ENCODE measurements around the gene ZNF226. TPM values are rescaled to one million over a fixed set of nuclear protein-coding genes. Genes with fewer than 3 reads are reported as not detected.
"Not testable (repeated sequence)": the region's sequence is repeated elsewhere in the genome, so short reads cannot be mapped to it uniquely, and the experiment has no call there.

ZNF226 gene
- total and polyA plus RNA-seq, 9 of the 15 experiments (the other 6 are each of a cell fraction or from before 2014, with no cell fraction given): 6.2 to 19.4 (median 9.3) TPM

DNA sequence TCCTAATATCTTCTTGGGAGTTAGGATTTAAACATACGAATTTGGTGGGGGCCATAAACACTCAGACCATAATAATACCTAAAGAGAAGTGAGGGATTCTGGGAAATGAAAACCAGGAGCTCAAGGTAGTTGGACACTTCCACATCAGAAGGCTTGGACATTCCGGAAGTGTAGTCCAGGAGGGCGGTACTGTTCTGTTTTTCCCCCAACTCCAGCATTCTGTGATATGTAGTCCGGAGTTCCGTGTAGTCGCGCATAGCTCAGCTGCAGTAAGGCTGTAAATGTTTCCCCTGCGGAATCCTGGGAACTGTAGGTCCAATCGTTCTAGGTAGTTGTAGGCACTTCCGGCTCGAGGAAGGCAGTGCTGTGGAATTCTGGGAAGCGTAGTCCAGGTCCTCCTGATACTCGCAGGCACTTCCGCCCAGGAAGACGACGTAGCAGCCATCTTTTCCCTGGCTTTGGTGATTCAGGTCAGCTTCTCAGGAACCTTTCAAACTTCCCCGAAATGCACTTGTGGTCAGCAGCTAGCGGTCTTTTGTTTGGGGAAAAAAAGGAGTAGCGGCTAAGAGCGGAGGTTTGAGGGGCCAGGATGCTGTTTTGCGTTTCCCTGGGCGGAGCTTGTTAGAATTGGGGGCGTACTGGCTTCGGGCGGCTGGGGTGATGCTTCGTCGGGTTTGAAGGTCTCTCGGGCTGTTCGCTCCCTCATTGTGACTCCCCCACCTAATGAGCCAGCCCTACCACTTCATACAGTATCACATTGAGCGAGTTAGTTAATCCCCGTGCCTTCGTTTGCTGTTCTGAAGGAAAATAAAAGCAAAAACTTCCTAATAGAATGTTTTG is at the start of gene ZNF226 (continued):
- TF ChIP-seq, protein P1, sequence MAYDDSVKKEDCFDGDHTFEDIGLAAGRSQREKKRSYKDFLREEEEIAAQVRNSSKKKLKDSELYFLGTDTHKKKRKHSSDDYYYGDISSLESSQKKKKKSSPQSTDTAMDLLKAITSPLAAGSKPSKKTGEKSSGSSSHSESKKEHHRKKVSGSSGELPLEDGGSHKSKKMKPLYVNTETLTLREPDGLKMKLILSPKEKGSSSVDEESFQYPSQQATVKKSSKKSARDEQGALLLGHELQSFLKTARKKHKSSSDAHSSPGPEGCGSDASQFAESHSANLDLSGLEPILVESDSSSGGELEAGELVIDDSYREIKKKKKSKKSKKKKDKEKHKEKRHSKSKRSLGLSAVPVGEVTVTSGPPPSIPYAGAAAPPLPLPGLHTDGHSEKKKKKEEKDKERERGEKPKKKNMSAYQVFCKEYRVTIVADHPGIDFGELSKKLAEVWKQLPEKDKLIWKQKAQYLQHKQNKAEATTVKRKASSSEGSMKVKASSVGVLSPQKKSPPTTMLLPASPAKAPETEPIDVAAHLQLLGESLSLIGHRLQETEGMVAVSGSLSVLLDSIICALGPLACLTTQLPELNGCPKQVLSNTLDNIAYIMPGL (CRISPR knock-in tag; IDR thresholded peaks at IDR 0.05): no peak
- TF ChIP-seq MTA2 (IDR thresholded peaks at IDR 0.05; ENCODE audit: low read depth) (no peak), HMG20B (CRISPR knock-in tag; IDR thresholded peaks at IDR 0.05) (no peak), NR1H2 (CRISPR knock-in tag; IDR thresholded peaks at IDR 0.05) (no peak), POLR2H (tag; IDR thresholded peaks at IDR 0.05; ENCODE audit: low read depth) (peak; percentile 67)

DNA sequence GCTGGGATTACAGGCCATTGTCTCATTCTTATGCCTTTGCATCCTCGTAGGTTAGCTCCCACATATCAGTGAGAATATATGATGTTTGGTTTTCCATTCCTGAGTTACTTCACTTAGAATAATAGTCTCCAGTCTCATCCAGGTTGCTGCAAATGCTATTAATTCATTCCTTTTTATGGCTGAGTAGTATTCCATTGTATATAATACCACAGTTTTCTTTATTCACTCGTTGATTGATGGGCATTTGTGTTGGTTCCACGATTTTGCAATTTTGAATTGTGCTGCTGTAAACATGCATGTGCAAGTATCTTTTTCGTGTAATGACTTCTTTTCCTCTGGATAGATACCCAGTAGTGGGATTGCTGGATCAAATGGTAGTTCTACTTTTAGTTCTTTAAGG is 43.7 kb upstream of the ZNF226 start:
- H2AFZ ChIP-seq (ENCODE audit: low read depth, low read length); CTCF ChIA-PET (ENCODE audit: low intra/inter-chr PET ratio); H3K4me3 ChIP-seq; H3K27me3 ChIP-seq (ENCODE audit: control insufficient read depth in 2 of 2, insufficient read depth in 2 of 2, low read length in 2 of 2); H4K20me1 ChIP-seq (replicated peaks; ENCODE audit: control insufficient read depth, insufficient read depth, low read length); POLR2A ChIA-PET; BruUV-seq (replicated peaks); in situ Hi-C loops (cut with MboI); H3K27ac ChIP-seq (ENCODE audit: extremely low read depth, low read depth, low read length); H3K9me1 ChIP-seq (ENCODE audit: control insufficient read depth, insufficient read depth, low read length); intact Hi-C loops (cut with micrococcal nuclease); H3K4me1 ChIP-seq (replicated peaks in 1 of 2; ENCODE audit: control insufficient read depth in 2 of 2, insufficient read depth in 2 of 2, low read length in 2 of 2); H3K4me2 ChIP-seq (ENCODE audit: insufficient read depth, low read length); ATAC-seq; FAIRE-seq; H3K79me2 ChIP-seq (ENCODE audit: control insufficient read depth, insufficient read depth, low read length); DNase-seq (ENCODE audit: extremely low read depth in 1 of 4, low spot score in 3 of 4); H3K9me3 ChIP-seq (replicated peaks; ENCODE audit: control insufficient read depth, insufficient read depth, low read depth, low read length); H3K9ac ChIP-seq (ENCODE audit: insufficient read depth in 1 of 2, low read depth in 2 of 2, low read length in 2 of 2); H3K36me3 ChIP-seq (ENCODE audit: control insufficient read depth, insufficient read depth, low read length): not testable (repeated sequence)
- WGBS (ENCODE audit: insufficient coverage, low coverage, missing lambda C conversion rate): 17% methylated on average over 4 of the region's 4 CpGs
